ENCODE measurements around the gene PTPRO. TPM values are rescaled to one million over a fixed set of nuclear protein-coding genes. Genes with fewer than 3 reads are reported as not detected.

The PTPRO gene
- polyA plus RNA-seq, 1 donor (not counting 4 experiments of a cell fraction or from before 2014, with no cell fraction given) = 0.17 TPM

DNA sequence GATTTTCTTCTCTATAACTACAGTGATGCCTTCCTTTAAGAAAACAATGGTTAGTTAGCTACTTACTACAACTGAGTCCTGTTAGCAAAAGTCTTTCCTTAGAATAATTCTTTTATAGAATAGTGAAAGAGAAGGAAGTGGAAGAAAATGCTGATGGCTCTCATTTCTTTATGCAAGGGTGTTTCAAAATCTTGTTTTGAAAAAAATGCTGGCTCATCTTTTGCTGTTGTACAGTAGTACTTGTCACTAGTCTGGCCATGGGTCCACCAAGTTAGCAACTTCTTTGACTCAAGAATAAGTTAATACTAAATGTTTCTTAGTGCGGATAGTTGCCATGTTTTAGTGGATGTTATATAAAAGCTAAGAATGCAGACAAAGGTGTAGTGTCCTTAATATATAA is 225.4 kb downstream of the PTPRO start:
- no peaks in the 10 kb centered on the region for H3K79me2 ChIP-seq (ENCODE audit: control insufficient read depth, insufficient read depth, low read length)
- DNase-seq (ENCODE audit: low read depth, low spot score) (no peak), FAIRE-seq (no peak)
- no peaks in the 10 kb centered on the region for H3K36me3 ChIP-seq (ENCODE audit: control insufficient read depth in 2 of 2, extremely low read depth in 1 of 2, insufficient read depth in 2 of 2, low read length in 2 of 2)
- no peaks in the 10 kb centered on the region for H4K20me1 ChIP-seq (ENCODE audit: control insufficient read depth, extremely low read depth, insufficient read depth, low read length)
- H3K9ac ChIP-seq (ENCODE audit: control insufficient read depth, extremely low read depth, insufficient read depth, low read length) = no peak overlapping the region
- no peak overlapping the region for H3K4me2 ChIP-seq (ENCODE audit: control insufficient read depth, extremely low read depth, insufficient read depth, low read depth, low read length)
- dilution Hi-C loops (cut with MboI; ENCODE audit: extremely low pct_ligation_motif_present, low sequenced_read_pairs) = no loop called here
- no peak overlapping the region for H2AFZ ChIP-seq (ENCODE audit: control insufficient read depth, low read length)
- no peak overlapping the region for H3K27ac ChIP-seq (ENCODE audit: control insufficient read depth, insufficient read depth, low read length)
- no peak overlapping the region for H3K4me3 ChIP-seq (ENCODE audit: control insufficient read depth in 2 of 3, extremely low read depth in 1 of 3, insufficient read depth in 2 of 3, low read depth in 1 of 3, low read length in 3 of 3)
- H3K9me1 ChIP-seq (ENCODE audit: control insufficient read depth, extremely low read depth, insufficient read depth, low read length) = no peaks in the 10 kb centered on the region
- no peaks in the 10 kb centered on the region for H3K27me3 ChIP-seq (ENCODE audit: control insufficient read depth, extremely low read depth, insufficient read depth, low read length)
- H3K4me1 ChIP-seq (ENCODE audit: control insufficient read depth, extremely low read depth, insufficient read depth, low read length) = peaks cover 5% of the 10 kb centered on the region
- no peaks in the 10 kb centered on the region for H3K9me3 ChIP-seq (ENCODE audit: control insufficient read depth, low read depth, low read length)
- TF ChIP-seq, protein P1, sequence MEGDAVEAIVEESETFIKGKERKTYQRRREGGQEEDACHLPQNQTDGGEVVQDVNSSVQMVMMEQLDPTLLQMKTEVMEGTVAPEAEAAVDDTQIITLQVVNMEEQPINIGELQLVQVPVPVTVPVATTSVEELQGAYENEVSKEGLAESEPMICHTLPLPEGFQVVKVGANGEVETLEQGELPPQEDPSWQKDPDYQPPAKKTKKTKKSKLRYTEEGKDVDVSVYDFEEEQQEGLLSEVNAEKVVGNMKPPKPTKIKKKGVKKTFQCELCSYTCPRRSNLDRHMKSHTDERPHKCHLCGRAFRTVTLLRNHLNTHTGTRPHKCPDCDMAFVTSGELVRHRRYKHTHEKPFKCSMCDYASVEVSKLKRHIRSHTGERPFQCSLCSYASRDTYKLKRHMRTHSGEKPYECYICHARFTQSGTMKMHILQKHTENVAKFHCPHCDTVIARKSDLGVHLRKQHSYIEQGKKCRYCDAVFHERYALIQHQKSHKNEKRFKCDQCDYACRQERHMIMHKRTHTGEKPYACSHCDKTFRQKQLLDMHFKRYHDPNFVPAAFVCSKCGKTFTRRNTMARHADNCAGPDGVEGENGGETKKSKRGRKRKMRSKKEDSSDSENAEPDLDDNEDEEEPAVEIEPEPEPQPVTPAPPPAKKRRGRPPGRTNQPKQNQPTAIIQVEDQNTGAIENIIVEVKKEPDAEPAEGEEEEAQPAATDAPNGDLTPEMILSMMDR (optimal IDR thresholded peaks at IDR 0.05 in 1 of 3, IDR thresholded peaks at IDR 0.05 in 1 of 3, conservative IDR thresholded peaks at IDR 0.05 in 1 of 3; ENCODE audit: extremely low read depth in 1 of 3, insufficient read depth in 2 of 3, low read length in 3 of 3) = no peak
- no peak for TF ChIP-seq EZH2 (IDR thresholded peaks at IDR 0.05; ENCODE audit: low read length)

DNA sequence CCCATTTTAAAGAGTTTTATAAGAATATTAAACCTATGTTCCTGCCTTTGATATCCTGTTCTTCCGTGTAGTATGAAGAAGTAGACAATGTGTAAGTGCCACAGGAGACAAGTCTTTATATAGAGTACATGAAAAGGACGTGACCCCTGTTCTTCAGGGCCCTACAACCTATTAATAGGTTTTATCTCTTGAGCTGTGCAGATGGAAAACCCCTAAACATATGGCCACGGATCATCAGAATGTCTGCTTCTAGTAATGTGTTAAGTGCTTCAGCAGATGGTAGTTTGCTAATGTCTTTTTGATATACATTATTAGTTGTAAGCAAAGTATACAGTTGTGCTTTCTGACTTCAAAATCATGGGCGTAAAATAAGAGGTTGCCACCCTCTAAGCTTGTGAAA is 228.5 kb downstream of the PTPRO start:
- H3K9ac ChIP-seq (ENCODE audit: control insufficient read depth, extremely low read depth, insufficient read depth, low read length) = no peak overlapping the region
- no peak for DNase-seq (ENCODE audit: low read depth, low spot score)
- H3K9me3 ChIP-seq (ENCODE audit: control insufficient read depth, low read depth, low read length) = no peaks in the 10 kb centered on the region
- H3K27ac ChIP-seq (ENCODE audit: control insufficient read depth, insufficient read depth, low read length) = no peak overlapping the region
- H3K36me3 ChIP-seq (ENCODE audit: control insufficient read depth in 2 of 2, extremely low read depth in 1 of 2, insufficient read depth in 2 of 2, low read length in 2 of 2) = no peaks in the 10 kb centered on the region
- H3K4me1 ChIP-seq (ENCODE audit: control insufficient read depth, extremely low read depth, insufficient read depth, low read length) = no peaks in the 10 kb centered on the region
- dilution Hi-C loops (cut with MboI; ENCODE audit: extremely low pct_ligation_motif_present, low sequenced_read_pairs) = no loop called here
- H3K9me1 ChIP-seq (ENCODE audit: control insufficient read depth, extremely low read depth, insufficient read depth, low read length) = no peaks in the 10 kb centered on the region
- H3K4me2 ChIP-seq (ENCODE audit: control insufficient read depth, extremely low read depth, insufficient read depth, low read depth, low read length) = no peak overlapping the region
- no peak for TF ChIP-seq EZH2 (IDR thresholded peaks at IDR 0.05; ENCODE audit: low read length)
- no peak overlapping the region for H3K4me3 ChIP-seq (ENCODE audit: control insufficient read depth in 2 of 3, extremely low read depth in 1 of 3, insufficient read depth in 2 of 3, low read depth in 1 of 3, low read length in 3 of 3)
- no peaks in the 10 kb centered on the region for H3K27me3 ChIP-seq (ENCODE audit: control insufficient read depth, extremely low read depth, insufficient read depth, low read length)
- H4K20me1 ChIP-seq (ENCODE audit: control insufficient read depth, extremely low read depth, insufficient read depth, low read length) = no peaks in the 10 kb centered on the region
- no peaks in the 10 kb centered on the region for H3K79me2 ChIP-seq (ENCODE audit: control insufficient read depth, insufficient read depth, low read length)
- H2AFZ ChIP-seq (ENCODE audit: control insufficient read depth, low read length) = no peak overlapping the region
- FAIRE-seq = no peak

DNA sequence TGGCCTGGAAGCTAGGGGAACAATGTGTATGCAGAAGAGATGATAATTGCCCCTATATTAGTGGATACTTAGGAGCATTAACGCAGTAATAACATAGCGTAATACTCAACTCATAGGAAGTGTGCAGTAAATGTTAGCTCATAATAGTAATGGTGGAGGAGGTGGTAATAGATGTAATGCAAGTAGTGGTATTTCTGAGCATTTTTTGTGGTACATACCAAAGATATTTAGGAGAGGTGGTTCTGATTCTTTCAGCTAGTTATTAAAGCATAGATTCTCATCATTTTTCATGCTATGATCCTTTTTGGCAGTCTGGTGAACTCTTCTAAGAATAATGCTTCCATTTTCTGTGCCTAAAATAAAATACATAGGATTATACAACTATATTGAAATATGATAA is 233.1 kb downstream of the PTPRO start:
- H3K9ac ChIP-seq (ENCODE audit: control insufficient read depth, extremely low read depth, insufficient read depth, low read length) = no peak overlapping the region
- H3K27ac ChIP-seq (ENCODE audit: control insufficient read depth, insufficient read depth, low read length) = no peak overlapping the region
- no peak overlapping the region for H2AFZ ChIP-seq (ENCODE audit: control insufficient read depth, low read length)
- H4K20me1 ChIP-seq (ENCODE audit: control insufficient read depth, extremely low read depth, insufficient read depth, low read length) = no peaks in the 10 kb centered on the region
- H3K4me2 ChIP-seq (ENCODE audit: control insufficient read depth, extremely low read depth, insufficient read depth, low read depth, low read length) = no peak overlapping the region
- no peaks in the 10 kb centered on the region for H3K9me1 ChIP-seq (ENCODE audit: control insufficient read depth, extremely low read depth, insufficient read depth, low read length)
- DNase-seq (ENCODE audit: low read depth, low spot score) (no peak), FAIRE-seq (no peak)
- H3K4me3 ChIP-seq (ENCODE audit: control insufficient read depth in 2 of 3, extremely low read depth in 1 of 3, insufficient read depth in 2 of 3, low read depth in 1 of 3, low read length in 3 of 3) = no peak overlapping the region
- H3K79me2 ChIP-seq (ENCODE audit: control insufficient read depth, insufficient read depth, low read length) = no peaks in the 10 kb centered on the region
- H3K4me1 ChIP-seq (ENCODE audit: control insufficient read depth, extremely low read depth, insufficient read depth, low read length) = no peaks in the 10 kb centered on the region
- dilution Hi-C loops (cut with MboI; ENCODE audit: extremely low pct_ligation_motif_present, low sequenced_read_pairs) = no loop called here
- H3K36me3 ChIP-seq (ENCODE audit: control insufficient read depth in 2 of 2, extremely low read depth in 1 of 2, insufficient read depth in 2 of 2, low read length in 2 of 2) = no peaks in the 10 kb centered on the region
- H3K9me3 ChIP-seq (ENCODE audit: control insufficient read depth, low read depth, low read length) = no peaks in the 10 kb centered on the region
- no peaks in the 10 kb centered on the region for H3K27me3 ChIP-seq (ENCODE audit: control insufficient read depth, extremely low read depth, insufficient read depth, low read length)
- TF ChIP-seq, protein P1 (optimal IDR thresholded peaks at IDR 0.05 in 1 of 3, IDR thresholded peaks at IDR 0.05 in 1 of 3, conservative IDR thresholded peaks at IDR 0.05 in 1 of 3; ENCODE audit: extremely low read depth in 1 of 3, insufficient read depth in 2 of 3, low read length in 3 of 3) = no peak
- no peak for TF ChIP-seq EZH2 (IDR thresholded peaks at IDR 0.05; ENCODE audit: low read length)

Measured in keratinocyte (primary cell).